Measurements from ENCODE around the gene EIF4G3.
"Not testable (repeated sequence)": the region's sequence is repeated elsewhere in the genome, so short reads cannot be mapped to it uniquely, and the experiment has no call there.

The EIF4G3 gene

DNA sequence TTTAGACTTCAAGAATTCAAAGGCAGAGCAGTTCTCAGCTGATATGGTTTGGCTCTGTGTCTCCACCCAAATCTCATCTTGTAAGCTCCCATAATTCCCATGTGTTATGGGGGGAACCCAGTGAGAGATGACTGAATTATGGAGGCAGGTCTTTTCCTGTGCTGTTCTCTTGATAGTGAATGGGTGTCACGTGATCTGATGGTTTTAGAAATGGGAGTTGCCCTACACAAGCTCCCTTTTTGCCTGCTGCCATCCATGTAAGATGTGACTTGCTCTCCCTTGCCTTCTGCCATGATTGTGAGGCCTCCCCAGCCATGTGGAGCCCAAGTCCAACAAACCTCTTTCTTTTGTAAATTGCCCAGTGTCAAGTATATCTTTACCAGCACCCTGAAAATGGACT lies 146.5 kb downstream of the EIF4G3 start:
- DNase-seq (ENCODE audit: low read depth), result no peak

DNA sequence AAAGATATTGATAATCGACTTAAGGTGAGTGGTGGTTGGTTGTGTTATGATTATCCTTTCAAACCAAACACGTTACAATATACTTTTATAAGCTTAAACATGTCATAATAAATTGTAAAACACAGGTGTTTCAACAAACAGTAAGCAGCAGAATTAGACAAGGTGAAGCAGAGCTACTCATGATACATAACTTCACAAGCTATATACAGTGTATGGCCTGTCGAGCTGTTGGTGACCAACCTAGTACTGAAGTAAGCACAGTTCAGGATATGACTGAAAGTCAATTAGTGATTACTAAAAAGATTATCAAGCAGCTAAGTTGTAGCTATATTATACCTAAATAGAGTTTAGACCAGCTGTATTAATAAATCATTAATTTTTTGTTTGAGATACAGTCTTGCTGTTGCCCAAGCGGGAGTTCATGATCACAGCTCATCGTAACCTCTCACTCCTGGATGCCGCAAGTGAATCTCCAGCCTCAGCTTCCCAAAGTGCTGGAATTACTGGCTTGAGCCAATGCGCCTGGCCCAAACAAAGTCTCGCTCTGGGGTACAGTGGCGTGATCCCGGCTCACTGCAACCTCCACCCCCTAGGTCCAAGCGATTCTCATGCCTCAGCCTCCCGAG lies 148.1 kb downstream of the EIF4G3 start:
- DNase-seq (ENCODE audit: low read depth), result no peak

DNA sequence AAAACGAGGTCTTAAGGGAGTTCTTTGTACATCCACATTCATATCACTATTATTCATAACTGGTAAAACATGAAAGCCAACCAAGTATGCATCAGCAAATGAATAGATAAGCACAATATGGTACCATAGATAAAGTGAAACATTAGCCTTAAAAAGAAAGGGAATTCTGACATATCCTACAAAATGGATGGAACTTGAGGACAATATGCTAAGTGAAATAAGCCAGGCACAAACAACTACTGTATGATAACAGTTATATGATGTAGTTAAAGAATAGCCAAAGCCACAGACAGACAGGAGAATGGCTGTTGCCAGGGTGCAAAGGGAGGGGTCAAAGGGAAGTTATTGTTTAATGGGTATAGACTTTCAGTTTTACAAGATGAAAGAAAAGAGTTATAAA lies 148.9 kb downstream of the EIF4G3 start:
- DNase-seq (ENCODE audit: low read depth), result no peak

DNA sequence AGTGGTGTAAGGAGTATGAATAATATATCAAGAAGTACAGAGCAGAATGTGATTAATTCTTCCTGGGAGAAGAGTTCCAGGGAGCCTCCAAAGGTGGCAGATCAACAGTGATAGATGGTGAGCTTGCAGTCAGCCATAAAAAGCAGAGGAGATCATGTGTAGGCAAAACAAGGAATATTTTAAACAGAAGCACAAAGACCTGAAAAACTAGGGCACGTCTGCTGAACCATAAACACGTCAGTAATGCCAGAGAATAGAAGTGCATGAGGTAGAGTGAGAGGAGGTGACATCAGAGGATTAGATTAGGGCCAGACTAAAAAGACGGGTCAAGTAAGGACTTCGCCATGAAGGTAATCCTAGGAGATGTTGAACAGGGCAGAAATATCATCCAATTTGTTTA lies 151.8 kb downstream of the EIF4G3 start:
- no peak for DNase-seq (ENCODE audit: low read depth)

DNA sequence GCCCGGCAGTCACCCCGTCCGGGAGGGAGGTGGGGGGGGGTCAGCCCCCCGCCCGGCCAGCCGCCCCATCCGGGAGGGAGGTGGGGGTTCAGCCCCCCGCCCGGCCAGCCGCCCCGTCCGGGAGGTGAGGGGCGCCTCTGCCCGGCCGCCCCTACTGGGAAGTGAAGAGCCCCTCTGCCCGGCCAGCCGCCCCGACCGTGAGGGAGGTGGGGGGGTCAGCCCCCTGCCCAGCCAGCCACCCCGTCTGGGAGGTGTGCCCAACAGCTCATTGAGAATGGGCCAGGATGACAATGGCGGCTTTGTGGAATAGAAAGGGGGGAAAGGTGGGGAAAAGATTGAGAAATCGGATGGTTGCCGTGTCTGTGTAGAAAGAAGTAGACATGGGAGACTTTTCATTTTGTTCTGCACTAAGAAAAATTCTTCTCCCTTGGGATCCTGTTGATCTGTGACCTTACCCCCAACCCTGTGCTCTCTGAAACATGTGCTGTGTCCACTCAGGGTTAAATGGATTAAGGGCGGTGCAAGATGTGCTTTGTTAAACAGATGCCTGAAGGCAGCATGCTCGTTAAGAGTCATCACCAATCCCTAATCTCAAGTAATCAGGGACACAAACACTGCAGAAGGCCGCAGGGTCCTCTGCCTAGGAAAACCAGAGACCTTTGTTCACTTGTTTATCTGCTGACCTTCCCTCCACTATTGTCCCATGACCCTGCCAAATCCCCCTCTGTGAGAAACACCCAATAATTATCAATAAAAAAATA lies 152.4 kb downstream of the EIF4G3 start:
- DNase-seq (ENCODE audit: low read depth), result not testable (repeated sequence)

DNA sequence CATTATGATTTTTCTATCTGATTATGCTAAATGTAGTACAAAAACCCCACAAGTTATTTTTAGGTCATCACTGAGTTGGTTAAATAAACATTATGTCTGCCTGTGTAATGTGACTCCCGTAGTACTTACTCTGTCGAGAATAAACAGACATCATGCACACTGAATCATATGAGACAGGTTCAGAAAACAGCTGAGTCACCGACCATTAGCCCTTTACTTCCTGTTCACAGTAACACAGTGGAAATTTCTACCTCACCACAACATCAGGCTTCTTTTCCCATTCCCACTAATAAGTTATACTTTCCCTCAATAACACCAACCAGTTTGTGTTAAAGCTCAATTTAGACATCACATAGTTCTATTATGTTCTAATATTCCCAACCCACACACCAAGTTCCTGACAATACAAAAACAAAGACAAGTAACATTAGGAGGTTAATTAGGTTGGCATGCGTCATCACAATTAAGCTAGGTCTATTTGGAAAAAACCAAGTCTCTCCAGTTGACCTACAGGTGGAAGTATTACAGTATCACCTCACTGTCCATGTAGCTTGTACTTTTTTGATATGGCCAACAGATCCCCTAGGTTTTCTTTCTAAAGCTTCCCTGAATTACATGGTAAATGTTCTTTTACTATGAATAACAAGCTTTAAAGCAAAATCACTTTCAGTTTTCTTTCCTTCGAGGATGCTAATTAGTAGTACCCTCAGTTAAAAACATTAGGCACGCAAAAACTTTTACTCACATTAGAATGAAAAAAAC lies 154.2 kb downstream of the EIF4G3 start:
- peak; percentile 99 for DNase-seq (ENCODE audit: low read depth)

DNA sequence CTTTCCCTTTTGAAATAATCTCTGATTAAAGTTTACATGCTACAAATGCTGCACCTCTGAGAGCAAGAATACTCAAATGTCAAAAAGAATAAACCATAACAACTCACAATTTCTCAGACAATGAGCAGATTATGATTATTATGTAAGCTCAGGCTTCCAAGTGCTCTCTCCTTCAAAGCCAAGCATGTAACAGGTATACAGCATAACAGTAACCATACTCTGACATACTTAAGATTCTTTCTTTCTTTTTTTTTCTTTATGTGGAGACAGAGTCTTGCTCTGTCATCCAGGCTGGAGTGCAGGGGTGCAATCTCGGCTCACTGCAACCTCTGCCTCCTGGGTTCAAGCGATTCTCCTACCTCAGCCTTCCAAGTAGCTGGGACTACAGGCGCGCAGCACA lies 155.4 kb downstream of the EIF4G3 start:
- DNase-seq (ENCODE audit: low read depth), result no peak

DNA sequence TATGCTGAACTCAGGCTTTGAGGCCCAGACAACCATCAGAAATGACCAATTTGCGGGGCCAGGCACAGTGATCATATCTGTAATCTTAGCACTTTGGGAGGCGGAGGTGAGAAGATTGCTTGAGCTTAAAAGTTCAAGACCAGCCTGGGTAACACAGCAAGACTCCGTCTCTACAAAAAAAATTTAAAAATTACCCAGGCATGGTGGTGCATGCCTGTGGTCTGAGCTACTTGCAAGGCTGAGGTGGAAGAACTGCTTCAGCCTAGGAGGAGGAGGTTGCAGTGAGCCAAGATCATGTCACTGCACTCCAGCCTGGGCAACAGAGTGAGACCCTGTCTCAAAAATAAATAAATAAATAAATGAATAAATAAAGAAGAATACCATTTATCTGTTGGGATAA lies 156.5 kb downstream of the EIF4G3 start:
- DNase-seq (ENCODE audit: low read depth), result no peak

DNA sequence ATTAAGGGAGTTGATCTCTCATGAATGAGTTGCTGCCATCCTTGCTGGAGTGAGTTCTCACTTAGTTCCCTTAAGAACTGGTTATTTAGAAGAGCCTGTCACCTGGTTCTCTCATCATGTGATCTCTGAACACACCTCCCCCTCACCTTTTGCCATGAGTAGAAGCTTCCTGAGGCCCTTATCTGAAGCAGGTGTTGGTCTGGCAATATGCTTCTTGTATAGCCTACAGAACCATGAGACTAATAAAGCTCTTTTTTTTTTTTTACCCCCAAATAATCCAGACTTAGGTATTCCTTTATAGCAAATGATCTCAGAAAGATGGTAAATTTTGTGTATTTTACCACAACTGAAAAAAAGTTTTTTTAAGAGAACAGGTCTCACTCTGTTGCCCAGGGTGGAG lies 158.0 kb downstream of the EIF4G3 start:
- DNase-seq (ENCODE audit: low read depth), result no peak

DNA sequence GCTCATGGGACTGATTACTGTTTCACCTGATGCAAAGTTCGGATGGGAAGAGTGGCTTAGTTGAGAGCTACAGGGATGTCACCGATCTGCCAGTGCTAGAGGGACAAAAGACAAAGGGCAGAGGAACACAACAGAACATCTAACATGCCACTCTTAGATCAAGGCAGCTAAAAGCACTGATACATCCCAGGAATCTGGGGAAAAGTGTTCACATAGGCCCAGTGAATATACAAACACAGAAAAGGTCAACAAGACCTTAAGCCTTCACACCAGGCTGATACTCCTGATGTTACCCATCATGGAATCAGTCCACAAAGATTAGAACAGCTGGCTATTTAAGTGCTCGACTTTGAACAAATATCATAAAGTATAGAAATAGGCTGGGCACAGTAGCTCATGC lies 163.2 kb downstream of the EIF4G3 start:
- no peak for DNase-seq (ENCODE audit: low read depth)

DNA sequence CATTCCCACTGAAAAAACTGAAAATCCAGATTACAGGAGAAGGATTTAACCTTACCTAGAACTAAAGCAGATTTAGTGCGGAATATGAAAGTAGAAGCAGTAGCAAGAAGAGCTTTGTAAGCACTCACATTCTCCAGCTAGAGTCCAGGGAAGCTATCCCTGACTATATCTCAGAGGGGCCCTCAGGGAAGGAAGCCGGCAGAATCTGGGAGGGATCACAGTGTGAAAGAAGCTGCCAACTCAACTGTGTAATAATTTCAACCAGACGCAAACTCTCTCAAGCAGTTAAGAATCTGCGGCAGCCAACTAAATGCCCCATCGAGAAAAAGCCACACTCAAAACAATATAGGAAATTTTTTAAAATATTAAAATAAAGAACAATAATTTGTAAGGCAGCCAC lies 163.8 kb downstream of the EIF4G3 start:
- peak; percentile 63 for DNase-seq (ENCODE audit: low read depth)

DNA sequence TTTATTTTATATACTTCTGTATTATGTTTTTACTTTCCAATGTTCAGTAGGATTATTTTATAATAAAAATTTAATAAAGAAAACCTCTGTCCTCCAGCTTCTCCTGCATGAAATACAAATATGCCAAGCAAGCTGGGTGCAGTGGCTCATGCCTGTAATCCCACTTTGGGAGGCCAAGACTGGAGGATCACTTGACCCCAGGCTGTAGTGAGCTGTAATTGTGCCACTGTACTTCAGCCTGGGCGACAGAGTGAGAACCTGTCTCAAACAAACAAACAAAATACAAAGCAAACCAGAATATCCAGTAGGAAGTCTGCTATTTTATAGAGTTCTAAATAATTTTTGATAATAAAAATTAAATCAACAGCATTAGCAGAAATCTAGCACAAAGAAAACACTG lies 168.8 kb downstream of the EIF4G3 start:
- no peak for DNase-seq (ENCODE audit: low read depth)

DNA sequence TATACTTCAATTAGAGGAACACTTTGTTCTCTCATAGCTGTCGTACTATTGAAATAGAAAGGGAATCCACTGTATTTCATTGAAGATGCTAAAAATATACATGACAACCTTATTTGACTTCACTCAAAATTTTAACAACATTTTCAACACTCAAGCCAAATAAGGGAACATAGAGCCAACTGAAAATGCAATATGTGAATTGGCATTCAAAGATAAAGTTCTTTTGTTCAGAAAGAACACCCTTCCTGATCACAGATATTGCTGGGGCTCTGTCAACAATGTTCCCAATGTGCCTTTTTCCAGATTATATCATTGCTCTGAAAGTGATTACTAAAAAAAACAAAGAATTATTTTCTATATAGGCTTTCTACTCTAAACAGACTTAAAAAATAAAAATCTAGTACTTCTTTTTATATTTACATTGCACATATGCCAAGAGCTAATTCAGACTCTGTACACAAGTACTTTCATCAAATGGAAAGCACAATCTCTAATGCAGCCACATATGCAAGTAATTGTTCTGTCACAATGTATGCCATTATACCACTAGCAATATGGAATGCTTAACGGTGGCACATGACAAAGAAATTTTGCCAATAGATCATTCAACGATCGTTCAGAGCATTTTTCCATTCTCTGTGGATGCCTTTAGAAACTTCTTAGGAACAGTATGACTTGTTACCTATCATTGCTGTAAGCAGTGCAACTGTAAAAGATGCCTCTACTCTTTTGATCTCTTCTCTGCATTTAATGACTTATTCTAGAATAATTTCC lies 171.0 kb downstream of the EIF4G3 start:
- DNase-seq (ENCODE audit: low read depth), result no peak

DNA sequence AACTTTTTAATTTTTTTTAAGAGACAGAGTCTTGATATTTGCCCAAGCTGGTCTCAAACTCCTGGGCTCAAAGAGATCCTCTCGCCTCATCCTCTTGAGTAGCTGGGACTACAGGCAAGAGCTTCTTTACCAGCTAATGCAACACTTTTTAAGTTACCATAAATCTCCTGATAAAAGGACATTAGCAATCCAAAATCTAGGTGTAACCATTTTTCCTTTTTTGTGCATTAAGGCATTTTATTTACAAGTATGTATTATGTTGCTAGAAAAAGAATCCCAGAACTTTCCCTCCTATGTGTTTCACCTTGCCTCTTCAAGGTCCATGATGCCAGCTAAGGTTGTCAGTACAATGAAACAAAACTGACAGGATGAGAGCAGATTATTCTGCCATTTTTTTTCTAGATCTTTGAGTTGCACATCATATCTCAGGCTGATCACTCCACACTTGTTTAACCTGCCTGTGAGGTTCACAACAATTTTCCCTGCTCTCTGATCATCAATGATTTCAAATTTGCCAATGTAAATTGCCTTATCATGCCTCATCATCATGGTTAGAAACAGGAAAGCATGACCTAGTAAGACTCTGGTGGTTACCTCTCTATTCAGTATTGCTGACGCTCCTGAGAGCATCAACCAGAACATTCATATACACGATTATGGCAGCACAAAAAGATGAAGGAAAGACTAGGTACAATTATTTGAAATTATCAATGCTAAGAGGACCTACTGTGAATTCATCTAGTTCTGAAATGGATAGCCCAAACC lies 173.2 kb downstream of the EIF4G3 start:
- no peak for DNase-seq (ENCODE audit: low read depth)

DNA sequence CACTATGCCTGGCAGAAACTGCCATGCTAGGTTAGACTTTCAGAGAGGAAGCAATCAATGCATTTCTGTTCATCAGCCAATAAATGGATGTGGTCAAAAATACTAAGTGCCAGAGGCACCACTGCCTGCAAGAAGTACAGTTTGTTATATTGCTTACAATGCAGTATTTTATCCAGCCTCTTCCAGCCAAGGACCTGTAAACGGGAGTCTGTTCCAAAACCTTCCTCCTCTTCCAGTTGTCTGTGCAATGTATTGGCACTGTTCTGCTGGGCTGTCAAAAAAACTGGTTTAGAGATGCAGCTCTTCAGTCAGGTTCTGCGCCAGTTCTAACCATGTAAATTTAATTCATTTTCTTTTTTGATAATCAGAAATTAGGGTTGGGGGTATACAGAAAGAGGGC lies 175.7 kb downstream of the EIF4G3 start:
- DNase-seq (ENCODE audit: low read depth), result no peak

DNA sequence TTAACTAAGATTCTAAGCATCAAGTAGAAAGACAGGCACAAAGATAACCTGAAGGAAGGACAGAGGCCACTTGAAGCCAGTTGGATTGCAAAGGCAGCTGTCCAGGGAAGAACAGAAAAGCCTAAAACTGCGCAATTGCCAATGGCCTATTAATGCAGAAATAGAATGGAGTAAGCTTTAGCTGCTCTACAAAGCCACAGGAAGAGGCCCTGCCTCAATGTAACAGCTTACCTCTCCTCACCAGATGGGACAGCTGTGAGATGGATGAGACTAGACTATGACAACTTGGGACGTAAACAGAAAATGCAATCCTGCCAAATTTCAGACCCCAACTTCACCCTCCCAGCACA lies 176.5 kb downstream of the EIF4G3 start:
- DNase-seq (ENCODE audit: low read depth), result no peak

DNA sequence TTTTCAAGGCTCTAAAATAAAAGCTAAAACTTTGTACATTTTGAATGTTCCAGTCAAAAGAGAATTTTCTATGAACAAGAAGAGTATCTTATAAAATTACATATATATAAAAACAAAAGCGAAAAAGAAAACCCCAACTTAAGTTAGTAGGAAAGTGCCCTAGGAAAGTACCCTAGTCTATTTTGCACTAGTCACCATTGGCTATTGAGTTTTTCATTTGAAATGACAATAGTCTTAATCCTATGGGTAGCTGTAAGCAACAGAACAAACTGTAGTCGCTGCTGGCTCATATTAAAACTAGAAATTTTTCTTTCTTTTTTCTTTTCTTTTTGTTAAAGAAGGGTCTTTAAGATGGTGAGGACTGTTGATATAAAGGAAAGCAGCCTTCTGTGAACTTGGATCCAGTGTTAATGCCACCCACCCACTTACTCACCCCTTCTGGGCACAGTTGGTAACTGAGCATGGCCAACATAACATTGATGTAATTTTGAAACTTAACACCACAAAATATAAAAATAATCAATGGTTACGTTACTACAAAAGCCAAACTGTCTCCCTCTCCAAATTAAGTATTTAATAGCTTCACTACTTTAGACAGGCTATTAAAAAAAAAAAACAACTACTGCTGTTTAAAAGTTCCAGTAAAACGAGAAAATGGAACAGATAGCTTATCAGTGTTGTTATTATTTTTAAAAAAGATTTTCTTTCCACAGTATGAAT lies 177.0 kb downstream of the EIF4G3 start:
- DNase-seq (ENCODE audit: low read depth), result no peak

DNA sequence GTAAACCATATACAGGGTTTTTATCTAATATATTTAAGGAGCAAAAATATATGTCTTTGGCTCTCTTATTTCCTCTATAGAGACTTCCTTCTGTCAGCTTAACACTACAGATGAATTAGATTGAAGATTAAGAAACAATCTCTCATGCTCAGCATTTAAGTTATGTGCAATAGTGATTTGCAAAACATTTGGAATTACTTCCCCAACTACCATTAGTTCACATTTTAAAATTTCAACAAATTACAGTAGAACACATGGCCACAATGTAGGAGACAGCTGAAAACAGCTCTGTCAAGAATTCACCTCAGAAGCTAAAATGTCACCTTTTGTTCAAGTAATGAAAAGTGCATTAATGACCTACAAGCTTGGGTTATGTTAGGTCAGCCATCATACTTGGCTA lies 177.9 kb downstream of the EIF4G3 start:
- DNase-seq (ENCODE audit: low read depth), result no peak

DNA sequence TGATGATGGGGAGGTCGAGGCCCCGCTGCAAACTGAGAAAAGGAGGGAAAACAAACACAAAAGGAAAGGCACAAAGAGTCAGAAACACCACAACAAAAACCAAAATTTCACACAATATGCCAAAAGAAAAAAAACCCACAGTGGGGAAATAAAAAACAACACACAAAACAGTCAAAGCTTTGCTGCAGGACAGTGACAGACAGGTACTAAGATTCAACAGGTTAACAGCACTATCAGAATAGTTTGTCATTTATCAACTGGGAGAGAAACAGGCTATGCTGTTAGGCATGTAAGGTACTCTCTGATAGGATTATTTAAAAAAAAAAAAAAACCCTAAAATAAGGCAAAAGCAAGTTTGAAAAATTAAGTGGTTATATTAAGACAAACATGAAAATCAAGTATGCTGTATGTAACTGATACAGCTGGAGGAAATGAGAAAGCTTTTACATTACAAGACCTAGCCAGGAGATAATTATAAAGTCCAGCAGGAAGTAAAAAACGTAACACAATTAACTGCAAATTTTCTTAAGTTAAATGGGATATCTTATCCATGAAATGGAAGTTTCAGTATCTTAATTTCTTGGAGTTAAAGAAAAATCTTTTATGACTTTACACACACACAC lies 179.0 kb downstream of the EIF4G3 start:
- no peak for DNase-seq (ENCODE audit: low read depth)

DNA sequence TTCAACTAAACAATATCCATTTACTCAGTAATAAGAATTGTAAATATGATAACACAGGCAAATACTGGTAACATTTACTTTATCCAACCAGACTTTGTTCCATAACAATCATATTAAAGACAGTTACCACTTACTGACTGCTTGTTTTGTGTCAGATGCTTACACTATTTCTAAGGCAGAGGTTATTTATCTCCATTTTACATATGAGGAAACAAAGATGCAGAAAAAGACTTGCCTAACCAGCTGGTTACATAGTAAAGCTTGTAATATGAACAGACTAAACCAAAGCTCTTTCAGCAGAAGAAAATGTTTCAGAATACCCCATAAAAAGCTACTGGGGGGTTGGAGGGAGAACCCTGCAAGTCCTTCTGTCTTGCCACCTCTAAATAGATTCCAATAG lies 180.1 kb downstream of the EIF4G3 start:
- no peak for DNase-seq (ENCODE audit: low read depth)
